WTC11 (cell line): ENCODE results near the gene SSNA1. TPM values are rescaled to one million over a fixed set of nuclear protein-coding genes. Genes with fewer than 3 reads are reported as not detected.

Experiments
- ATAC-seq: fragments of 200-7000 bp; cut with Tn5 transposase; 2 replicates; pipeline ENCODE4 v1.10.0; 2021; ENCODE audit warnings: mild to moderate bottlenecking, moderate library complexity
- CTCF ChIA-PET: fragments of 300-600 bp; sonication (Branson Sonifier 250); formaldehyde crosslinking; loops from one replicate; lab custom pipeline; 2021; ENCODE audit warnings: antibody characterized with exemption; lab: Charles Lee
- POLR2A ChIA-PET: fragments of 350-600 bp; sonication (Branson Sonifier 250); formaldehyde crosslinking; loops from one replicate; lab custom pipeline; 2021; ENCODE audit warnings: antibody characterized with exemption; lab: Charles Lee
- DNase-seq: peaks from one replicate; pipeline ENCODE4 v3.0.0; 2021; ENCODE audit warnings: low spot score
- H3K27ac Mint-ChIP-seq: 2 replicates; pipeline ENCODE4 v1.8.0; 2021; ENCODE audit warnings: mixed read lengths
- H3K27me3 Mint-ChIP-seq: 2 replicates; pipeline ENCODE4 v1.8.0; 2021; ENCODE audit warnings: low read depth, mild to moderate bottlenecking, moderate library complexity, mixed read lengths
- H3K36me3 Mint-ChIP-seq: 2 replicates; pipeline ENCODE4 v1.8.0; 2021; ENCODE audit warnings: mixed read lengths
- H3K4me1 Mint-ChIP-seq: 2 replicates; pipeline ENCODE4 v1.8.0; 2022; ENCODE audit warnings: mixed read lengths
- H3K4me3 Mint-ChIP-seq: 2 replicates; pipeline ENCODE4 v1.8.0; 2021; ENCODE audit warnings: mild to moderate bottlenecking, moderate library complexity, mixed read lengths
- H3K9me3 Mint-ChIP-seq: 2 replicates; pipeline ENCODE4 v1.8.0; 2021; ENCODE audit warnings: mixed read lengths
- AR ChIP-seq: fragments of 250-450 bp; sonication (Bioruptor Pico); IDR thresholded peaks from 2 replicates; pipeline ENCODE4 v1.9.0; 2021; ENCODE audit warnings: mild to moderate bottlenecking
- ATF6 ChIP-seq: sonication (generic); formaldehyde crosslinking; IDR thresholded peaks from 2 replicates; pipeline ENCODE4 v1.8.1; 2023; ENCODE audit warnings: mild to moderate bottlenecking, missing genetic modification reagents
- CBFB ChIP-seq: sonication (generic); formaldehyde crosslinking; IDR thresholded peaks from 2 replicates; pipeline ENCODE4 v1.8.1; 2022; ENCODE audit warnings: mild to moderate bottlenecking, low read depth, missing genetic modification reagents
- E2F4 ChIP-seq: sonication (generic); formaldehyde crosslinking; IDR thresholded peaks from 2 replicates; pipeline ENCODE4 v1.8.1; 2022; ENCODE audit warnings: low read depth, mild to moderate bottlenecking, moderate library complexity, missing genetic modification reagents, borderline replicate concordance
- ESRRA ChIP-seq: sonication (generic); formaldehyde crosslinking; IDR thresholded peaks from 2 replicates; pipeline ENCODE4 v1.8.1; 2022; ENCODE audit warnings: mild to moderate bottlenecking, missing genetic modification reagents, borderline replicate concordance
- IRF2 ChIP-seq: sonication (generic); formaldehyde crosslinking; IDR thresholded peaks from 2 replicates; pipeline ENCODE4 v1.8.0; 2022; ENCODE audit warnings: low read depth, missing genetic modification reagents, borderline replicate concordance
- MXD4 ChIP-seq: fragments of 250-450 bp; sonication (Bioruptor Pico); IDR thresholded peaks from 2 replicates; pipeline ENCODE4 v1.8.0; 2021; ENCODE audit warnings: mild to moderate bottlenecking, moderate library complexity, borderline replicate concordance
- NFYB ChIP-seq: sonication (generic); formaldehyde crosslinking; conservative IDR thresholded peaks from 2 replicates; pipeline ENCODE4 v1.8.0; 2022; ENCODE audit warnings: low read depth, missing genetic modification reagents
- RELA ChIP-seq: sonication (generic); formaldehyde crosslinking; IDR thresholded peaks from 2 replicates; pipeline ENCODE4 v1.8.1; 2022; ENCODE audit warnings: missing genetic modification reagents, mild to moderate bottlenecking, borderline replicate concordance
- STAT6 ChIP-seq: sonication (generic); formaldehyde crosslinking; conservative IDR thresholded peaks from 2 replicates; pipeline ENCODE4 v1.8.1; 2023; ENCODE audit warnings: mild to moderate bottlenecking, low read depth, missing genetic modification reagents, moderate library complexity
- TCF7 ChIP-seq: sonication (generic); formaldehyde crosslinking; IDR thresholded peaks from 2 replicates; pipeline ENCODE4 v1.8.0; 2022; ENCODE audit warnings: mild to moderate bottlenecking, low read depth, missing genetic modification reagents, moderate library complexity
- USF1 ChIP-seq: sonication (generic); formaldehyde crosslinking; IDR thresholded peaks from 2 replicates; pipeline ENCODE4 v1.8.0; 2022; ENCODE audit warnings: mild to moderate bottlenecking, missing genetic modification reagents
- USF2 ChIP-seq: sonication (generic); formaldehyde crosslinking; IDR thresholded peaks from 2 replicates; pipeline ENCODE4 v1.8.1; 2023; ENCODE audit warnings: mild to moderate bottlenecking, missing genetic modification reagents, moderate library complexity
- ZNF317 ChIP-seq: sonication (generic); formaldehyde crosslinking; IDR thresholded peaks from 2 replicates; pipeline ENCODE4 v1.8.1; 2023; ENCODE audit warnings: low read depth, mild to moderate bottlenecking, moderate library complexity, missing genetic modification reagents, borderline replicate concordance
- ZNF416 ChIP-seq: fragments of 250-450 bp; sonication (Bioruptor Pico); IDR thresholded peaks from 2 replicates; pipeline ENCODE4 v1.9.0; 2021; ENCODE audit warnings: mild to moderate bottlenecking, inconsistent platforms
- total RNA-seq: library from RNA; stranded (reverse); gene quantifications from 3 replicates; pipeline ENCODE4 v1.2.3, GENCODE V29; 2021

SSNA1 gene
- total RNA-seq, 1 experiment from 2014 or later: 102 TPM

GRCh38 chr9:137220317-137221094, 32.0 kb downstream of the SSNA1 start:
- ChIA-PET POLR2A (interaction anchor here (0.7 kb wide), 1 partner anchor 46 kb away, joined by 3 read pairs; no protein-coding TSS in a partner anchor), CTCF (interaction anchor here (0.6 to 8.9 kb wide), 7 partner anchors 15 to 185 kb away, joined by 3 to 143 read pairs (median 11); partner anchors contain the start of genes SAPCD2 and TPRN)
- Mint-ChIP-seq H3K9me3 (no peaks in the 10 kb centered on the region), H3K4me3 (peak overlapping the region; percentile 18; the same call in 1 of the 2 replicates), H3K36me3 (0 out of 2 replicates have a peak, but pooled peaks cover 1% of the 10 kb centered on the region), H3K27ac (no peak overlapping the region), H3K27me3 (no peaks in the 10 kb centered on the region), H3K4me1 (peaks cover 4% of the 10 kb centered on the region; the same call in 1 of the 2 replicates)
- no peak for ATAC-seq
- DNase-seq: no peak
- TF ChIP-seq TCF7 (CRISPR knock-in tag) (no peak), RELA (no peak), ESRRA (CRISPR knock-in tag) (no peak), NFYB (CRISPR knock-in tag) (no peak), ATF6 (CRISPR knock-in tag) (no peak), ZNF317 (no peak), AR (CRISPR knock-in tag) (no peak), USF1 (CRISPR knock-in tag) (no peak), MXD4 (no peak), STAT6 (CRISPR knock-in tag) (no peak), ZNF416 (CRISPR knock-in tag) (no peak), E2F4 (CRISPR knock-in tag) (no peak), CBFB (CRISPR knock-in tag) (no peak), IRF2 (CRISPR knock-in tag) (no peak), USF2 (CRISPR knock-in tag) (no peak)
